NCI-H1048 (cell line): ENCODE results near the gene SLC35G6.
"Not testable (repeated sequence)": the region's sequence is repeated elsewhere in the genome, so short reads cannot be mapped to it uniquely, and the experiment has no call there.

Source experiments
- DNase-seq: peaks from one replicate; lab custom pipeline; 2025; lab: John Stamatoyannopoulos, UW

Gene SLC35G6

DNA sequence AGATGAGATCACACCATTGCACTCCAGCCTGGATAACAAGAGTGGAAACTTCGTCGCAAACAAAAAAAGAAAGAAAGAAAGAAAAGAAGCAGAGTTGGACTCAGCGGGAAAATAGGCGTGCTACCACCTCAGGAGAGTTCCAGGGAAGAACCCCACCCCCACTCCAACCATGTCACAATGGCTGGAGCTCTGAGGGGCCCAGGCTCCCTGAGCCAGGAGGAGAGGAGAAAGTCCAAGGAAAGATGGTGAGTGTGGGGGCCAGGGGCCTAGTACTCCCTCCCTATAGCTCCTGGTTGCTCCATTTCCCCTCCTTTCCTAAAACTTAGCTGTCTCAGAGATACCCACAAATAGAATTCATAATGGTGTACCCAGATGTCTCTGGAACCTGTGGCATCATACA lies at the start of gene SLC35G6:
Gene SLC35G6 (plus strand): TSS at position 172 of the 400 bp plus-strand sequence. CDS start 71 bp downstream, at position 243.
- DNase-seq: not testable (repeated sequence)

- DNase-seq: no peak
Observed at GRCh38 chr17:7432296-7432695, 49.0 kb upstream of the SLC35G6 start.

DNA sequence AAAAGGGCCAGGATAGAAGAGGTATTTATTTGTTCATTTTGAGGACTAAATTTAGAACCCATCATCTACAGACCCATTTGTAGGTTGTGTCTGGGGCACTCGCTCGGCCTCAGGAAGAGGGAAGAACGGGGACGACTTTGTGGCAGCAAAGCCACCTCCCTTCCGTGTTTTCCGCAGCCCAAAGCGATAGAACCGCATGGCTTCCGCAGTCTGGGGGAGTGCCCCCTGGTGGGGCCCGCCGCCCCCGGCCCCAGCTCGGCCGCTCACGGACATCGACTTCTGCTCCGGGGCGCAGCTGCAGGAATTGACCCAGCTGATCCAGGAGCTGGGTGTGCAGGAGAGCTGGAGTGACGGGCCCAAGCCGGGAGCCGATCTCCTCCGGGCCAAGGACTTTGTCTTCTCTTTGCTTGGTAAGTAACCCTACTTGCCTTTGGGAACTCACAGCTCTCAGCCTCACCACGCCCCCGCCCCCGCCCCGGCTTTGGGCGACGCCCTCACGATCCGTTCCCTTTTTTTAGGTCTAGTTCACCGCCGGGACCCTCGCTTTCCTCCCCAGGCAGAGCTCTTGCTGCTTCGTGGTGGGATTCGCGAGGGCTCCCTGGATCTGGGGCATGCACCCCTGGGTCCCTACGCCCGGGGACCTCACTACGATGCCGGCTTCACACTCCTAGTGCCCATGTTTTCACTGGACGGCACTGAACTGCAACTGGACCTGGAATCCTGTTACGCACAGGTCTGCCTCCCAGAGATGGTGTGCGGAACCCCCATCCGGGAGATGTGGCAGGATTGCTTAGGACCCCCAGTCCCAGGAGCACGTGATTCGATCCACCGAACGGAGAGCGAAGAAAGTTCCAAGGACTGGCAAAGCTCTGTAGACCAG lies 45.3 kb upstream of the SLC35G6 start:
- no peak for DNase-seq

- DNase-seq: peak; percentile 66
Observed at GRCh38 chr17:7436556-7437368, 44.5 kb upstream of the SLC35G6 start.

DNA sequence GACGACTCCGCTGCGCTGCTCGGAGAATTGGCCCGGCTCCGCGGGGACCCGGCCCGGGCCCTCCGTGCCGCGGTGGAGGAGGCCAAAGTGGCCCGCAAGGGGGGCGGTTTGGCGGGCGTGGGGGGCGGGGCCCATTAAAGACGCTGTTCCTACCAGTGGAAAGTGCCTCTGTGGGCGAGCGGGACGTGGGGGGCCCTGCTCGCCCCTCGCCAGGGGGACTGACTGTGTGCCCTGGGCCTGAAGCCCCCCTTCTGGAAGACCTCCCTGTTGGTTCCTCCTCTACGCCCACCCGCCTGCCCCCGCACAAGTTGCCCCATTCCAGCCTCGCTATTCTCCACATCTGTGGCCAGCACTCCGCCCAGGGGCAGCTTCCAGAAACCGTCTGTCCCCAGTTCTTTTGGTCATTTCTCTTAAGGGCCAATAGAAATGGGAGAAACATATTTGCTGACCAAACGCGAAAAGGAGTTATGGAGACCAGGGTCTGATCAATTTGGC lies 43.8 kb upstream of the SLC35G6 start:
- DNase-seq: no peak

DNA sequence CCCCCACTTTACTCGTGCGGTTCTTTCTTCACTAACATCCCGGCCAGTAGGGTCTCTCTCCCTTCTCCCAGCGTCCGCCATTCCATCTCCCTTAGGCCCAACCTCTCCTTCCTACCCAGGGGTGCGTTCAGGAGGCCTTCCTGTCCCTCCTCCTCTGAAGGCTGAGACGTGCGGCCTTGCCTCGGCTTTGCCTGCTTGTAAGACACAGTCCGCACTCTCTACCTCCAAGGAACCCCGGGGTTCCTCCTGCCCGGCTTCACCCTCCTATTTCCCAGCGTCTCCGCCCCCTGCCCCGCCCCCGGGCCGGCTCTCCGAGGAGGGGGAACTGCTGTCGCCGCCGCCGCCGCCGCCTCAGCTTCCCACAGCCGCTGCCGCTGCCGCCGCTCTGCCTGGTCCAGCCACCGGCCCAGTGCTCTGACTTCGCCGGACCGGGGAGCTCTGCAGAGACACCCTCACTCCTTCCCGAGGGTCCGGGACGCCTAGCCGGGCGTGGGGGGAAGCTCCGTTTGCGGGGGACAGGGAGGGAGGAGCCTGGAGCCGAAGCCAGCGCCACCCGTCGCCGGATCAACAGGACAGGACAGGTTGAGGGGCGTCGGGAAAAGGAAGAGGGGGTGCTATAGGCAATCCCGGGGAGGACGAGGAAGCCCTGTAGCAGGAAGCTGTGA lies 43.2 kb upstream of the SLC35G6 start:
- no peak for DNase-seq

- no peak for DNase-seq
Observed at GRCh38 chr17:7438656-7439460, 42.4 kb upstream of the SLC35G6 start.

DNA sequence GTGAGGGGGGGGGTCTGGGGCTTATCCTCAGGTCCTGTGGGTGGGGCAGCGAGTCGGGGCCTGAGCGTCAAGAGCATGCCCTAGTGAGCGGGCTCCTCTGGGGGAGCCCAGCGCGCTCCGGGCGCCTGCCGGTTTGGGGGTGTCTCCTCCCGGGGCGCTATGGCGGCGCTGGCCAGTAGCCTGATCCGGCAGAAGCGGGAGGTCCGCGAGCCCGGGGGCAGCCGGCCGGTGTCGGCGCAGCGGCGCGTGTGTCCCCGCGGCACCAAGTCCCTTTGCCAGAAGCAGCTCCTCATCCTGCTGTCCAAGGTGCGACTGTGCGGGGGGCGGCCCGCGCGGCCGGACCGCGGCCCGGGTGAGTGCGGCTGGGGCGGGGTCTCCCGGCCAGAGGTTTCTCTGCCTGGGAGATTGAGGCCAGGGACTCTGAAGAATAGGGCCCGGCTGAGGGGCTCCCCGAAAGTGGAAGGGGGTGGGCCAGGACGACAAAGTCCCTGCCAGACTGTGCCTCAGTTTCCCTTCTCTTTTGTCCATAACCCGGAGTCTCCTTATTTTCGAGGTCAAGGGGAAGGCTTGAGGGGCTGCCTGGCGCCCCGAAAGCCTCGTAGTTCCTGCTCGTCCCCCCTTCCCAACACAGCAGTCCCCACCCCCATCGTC lies 41.7 kb upstream of the SLC35G6 start, which contains the start of gene FGF11:
Gene FGF11 (plus strand): TSS at position 51 of the 651 bp plus-strand sequence. CDS start 109 bp downstream, at position 160.
- DNase-seq: no peak

DNA sequence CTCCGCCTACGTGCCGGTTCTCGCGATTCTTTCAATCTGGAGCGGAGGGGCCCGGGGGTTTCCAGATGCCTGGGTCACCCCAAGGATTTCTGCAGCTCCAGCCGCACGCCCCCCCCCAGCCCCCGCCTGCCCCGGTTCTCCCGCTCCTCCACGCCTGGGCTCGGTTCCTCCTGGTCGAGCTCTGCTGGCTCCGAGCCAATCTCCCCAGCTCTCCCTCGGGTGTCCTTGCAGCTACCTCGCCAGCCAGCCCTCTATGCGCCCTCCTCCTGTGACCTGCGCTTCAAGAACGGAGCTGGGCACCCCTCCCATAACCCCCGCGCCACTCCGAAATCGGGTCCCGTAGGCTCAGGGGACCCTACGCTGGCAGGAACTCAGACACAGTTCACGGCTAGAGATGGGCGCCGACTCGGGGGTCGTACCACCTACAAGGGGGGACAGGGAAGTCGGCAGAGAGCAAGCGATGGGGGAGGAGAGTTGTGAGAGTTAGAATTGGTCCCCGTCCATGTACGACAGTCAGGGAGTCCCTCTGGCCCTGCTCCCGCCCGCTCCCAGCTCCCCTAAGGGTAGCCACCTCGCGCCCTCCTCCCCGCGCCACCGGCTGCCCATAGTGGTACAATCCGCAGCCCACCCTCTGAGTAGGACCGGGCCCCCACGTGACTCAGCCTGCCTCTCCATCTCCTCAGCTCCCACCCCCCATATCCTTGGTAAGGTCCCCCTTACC lies 41.0 kb upstream of the SLC35G6 start:
- no peak for DNase-seq

DNA sequence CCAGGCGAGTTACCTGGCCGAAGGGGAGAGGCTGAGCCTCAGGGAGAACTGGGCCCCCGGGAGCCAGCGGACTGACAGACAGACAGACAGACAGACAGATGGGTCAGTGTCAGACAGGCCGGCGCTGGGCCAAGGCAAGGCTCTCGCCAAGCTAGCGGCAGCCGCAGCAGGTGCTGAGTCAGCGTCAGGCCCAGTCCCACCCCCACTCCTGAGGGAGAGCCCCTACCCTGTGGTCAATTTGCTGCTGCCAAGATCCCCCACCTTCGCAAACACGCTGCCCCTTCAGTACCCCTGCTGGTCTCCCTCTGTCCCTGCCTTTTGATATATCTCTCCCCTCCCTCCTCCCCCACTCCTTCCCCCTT lies 40.4 kb upstream of the SLC35G6 start:
- DNase-seq: no peak

DNA sequence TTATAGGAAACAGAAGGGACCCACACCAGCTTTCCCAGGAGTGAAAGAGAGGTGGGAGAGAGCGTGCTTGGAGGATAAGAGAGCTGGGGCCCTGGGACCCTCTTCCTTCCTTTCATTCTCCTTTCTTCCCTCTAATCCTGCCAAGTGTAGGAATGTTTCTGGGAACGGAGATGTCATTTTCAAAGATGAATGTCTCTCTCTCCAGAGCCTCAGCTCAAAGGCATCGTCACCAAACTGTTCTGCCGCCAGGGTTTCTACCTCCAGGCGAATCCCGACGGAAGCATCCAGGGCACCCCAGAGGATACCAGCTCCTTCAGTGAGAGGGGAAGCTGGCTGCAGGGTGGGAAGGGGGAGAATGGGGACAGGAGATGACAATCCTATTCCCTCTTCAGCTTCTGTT lies 40.0 kb upstream of the SLC35G6 start:
- DNase-seq: no peak

DNA sequence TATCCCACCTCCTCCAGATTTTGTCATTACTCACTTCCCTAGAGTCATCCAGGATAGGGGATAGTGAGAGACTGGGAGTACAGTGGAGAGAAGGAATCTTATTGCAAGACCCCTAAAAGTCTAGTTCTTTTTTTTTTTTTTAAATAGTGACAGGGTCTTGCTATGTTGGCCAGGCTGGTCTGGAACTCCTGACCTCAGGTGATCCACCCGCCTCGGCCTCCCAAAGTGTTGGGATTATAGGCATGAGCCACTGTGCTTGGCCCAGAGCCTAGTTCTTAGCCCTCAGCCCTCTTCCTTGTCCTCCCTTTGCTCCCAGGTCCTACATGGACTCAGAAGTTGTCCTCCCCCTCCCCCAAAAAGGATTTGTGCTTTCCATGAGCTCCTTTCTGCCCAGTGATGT lies 39.1 kb upstream of the SLC35G6 start:
- DNase-seq: no peak

GRCh38 chr17:7443499-7444485 lies 37.5 kb upstream of the SLC35G6 start:
- no peak for DNase-seq

- no peak for DNase-seq
Observed at GRCh38 chr17:7444682-7445618, 36.3 kb upstream of the SLC35G6 start, which contains the start of gene CHRNB1. TSS of gene CHRNB1 (plus strand) at chr17:7445061. CDS start at chr17:7445128, 67 bp downstream.

DNA sequence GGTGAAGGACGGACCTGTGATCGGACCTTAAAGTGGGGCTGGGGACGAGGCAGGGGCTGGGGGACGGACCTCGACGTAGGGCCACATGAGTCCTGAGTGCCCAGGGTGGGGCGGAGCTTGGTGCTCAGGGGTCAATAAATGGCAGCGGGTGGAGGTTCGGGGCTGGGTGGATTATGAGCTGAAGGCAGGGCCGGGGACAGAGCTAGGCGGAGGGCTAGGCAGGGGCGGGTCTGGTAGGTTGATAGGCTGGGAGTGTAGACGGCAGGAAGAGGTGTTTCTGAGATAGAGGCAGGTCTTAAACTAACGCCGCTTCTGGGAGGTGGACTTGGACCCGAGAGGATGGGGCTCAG lies 35.7 kb upstream of the SLC35G6 start:
- no peak for DNase-seq

GRCh38 chr17:7448461-7448860 lies 32.8 kb upstream of the SLC35G6 start:
- DNase-seq: no peak

DNA sequence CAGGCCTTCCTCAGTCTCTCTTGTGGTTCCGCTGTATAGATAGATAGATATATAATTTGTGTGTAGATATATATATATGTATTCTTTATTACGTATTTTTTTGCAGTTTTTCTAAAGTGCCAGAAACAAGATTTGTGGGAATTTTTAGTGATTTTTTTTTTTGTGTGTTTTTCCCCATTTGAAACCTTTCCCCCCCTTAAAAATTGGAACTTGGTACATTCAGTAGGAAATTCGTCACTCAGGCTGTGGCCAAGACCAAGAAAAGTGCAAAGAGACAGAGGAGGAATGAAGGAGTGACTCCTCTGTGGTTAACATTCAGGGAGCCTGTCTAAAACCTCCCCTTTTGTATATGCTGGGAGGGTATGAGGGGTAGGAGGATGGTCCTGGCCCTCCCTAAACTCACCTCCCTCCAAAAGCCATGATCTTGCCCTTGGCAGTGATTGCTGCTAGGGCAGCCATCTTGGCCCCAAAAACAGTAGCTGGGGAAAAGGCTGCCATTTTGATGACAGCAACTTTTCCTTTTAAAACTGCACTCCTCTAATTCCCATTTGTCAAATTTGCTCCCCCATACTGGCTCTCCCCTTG lies 21.2 kb upstream of the SLC35G6 start:
- DNase-seq: no peak
